GM21619 (cell line): Measurements from ENCODE around the gene FA2H.
A peak's percentile ranks its signal among the peaks of the same experiment; 100 is the strongest.
"Not testable (repeated sequence)": the region's sequence is repeated elsewhere in the genome, so short reads cannot be mapped to it uniquely, and the experiment has no call there.

Experiments
- ATAC-seq: cut with Tn5 transposase; IDR thresholded peaks from one replicate; pipeline ENCODE4 v1.9.1; 2021; ENCODE audit not compliant: unreplicated experiment

The FA2H gene

GRCh38 chr16:74770831-74771526 lies 3.6 kb downstream of the FA2H start:
- ATAC-seq, result no peak

GRCh38 chr16:74769586-74770190 lies 4.9 kb downstream of the FA2H start:
- ATAC-seq, result no peak

- no peak for ATAC-seq
Measured at GRCh38 chr16:74768239-74768638, 6.4 kb downstream of the FA2H start.

GRCh38 chr16:74767749-74768148 lies 6.9 kb downstream of the FA2H start:
- no peak for ATAC-seq

- no peak for ATAC-seq
Measured at GRCh38 chr16:74766729-74767128, 7.9 kb downstream of the FA2H start.

GRCh38 chr16:74764184-74764583 lies 10.4 kb downstream of the FA2H start:
- not testable (repeated sequence) for ATAC-seq

- ATAC-seq, result no peak
Measured at GRCh38 chr16:74761665-74762064, 13.0 kb downstream of the FA2H start.

- ATAC-seq, result peak; percentile 53
Measured at GRCh38 chr16:74760007-74760767, 14.4 kb downstream of the FA2H start.

GRCh38 chr16:74759564-74759963 lies 15.1 kb downstream of the FA2H start:
- no peak for ATAC-seq

GRCh38 chr16:74758801-74759200 lies 15.8 kb downstream of the FA2H start:
- no peak for ATAC-seq

GRCh38 chr16:74757349-74757748 lies 17.3 kb downstream of the FA2H start:
- ATAC-seq, result no peak

GRCh38 chr16:74756203-74756602 lies 18.4 kb downstream of the FA2H start:
- no peak for ATAC-seq

GRCh38 chr16:74753180-74753579 lies 21.4 kb downstream of the FA2H start:
- ATAC-seq, result no peak

- ATAC-seq, result no peak
Measured at GRCh38 chr16:74752756-74753155, 21.9 kb downstream of the FA2H start.

GRCh38 chr16:74752258-74752657 lies 22.4 kb downstream of the FA2H start:
- no peak for ATAC-seq

GRCh38 chr16:74751658-74752057 lies 23.0 kb downstream of the FA2H start:
- no peak for ATAC-seq

GRCh38 chr16:74749291-74750055 lies 25.1 kb downstream of the FA2H start:
- ATAC-seq, result no peak

GRCh38 chr16:74748616-74749026 lies 26.0 kb downstream of the FA2H start:
- no peak for ATAC-seq

GRCh38 chr16:74747716-74748615 lies 26.7 kb downstream of the FA2H start:
- ATAC-seq, result no peak

- ATAC-seq, result no peak
Measured at GRCh38 chr16:74745926-74746325, 28.7 kb downstream of the FA2H start.
